ENCODE data around the gene MYL6B.
A peak's percentile ranks its signal among the peaks of the same experiment; 100 is the strongest.

MYL6B gene

DNA sequence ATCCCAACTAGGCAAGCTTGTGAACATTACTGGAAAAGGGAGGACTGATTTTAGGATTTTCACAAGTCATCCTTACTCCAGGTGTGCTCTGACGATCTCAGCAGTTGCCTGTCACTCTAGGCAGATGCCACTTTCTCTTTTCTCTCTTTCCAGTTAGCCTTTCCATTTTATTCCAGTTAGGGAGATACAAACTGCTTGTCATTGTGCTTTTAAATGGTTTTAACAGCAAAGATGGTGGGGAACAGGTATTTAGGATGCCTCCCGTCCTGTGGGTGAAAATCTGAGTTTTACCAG is 46.8 kb upstream of the MYL6B start:
- Histone ChIP-seq H3K79me2 (ENCODE audit: control insufficient read depth, low read length) (peaks cover 54% of the 10 kb centered on the region), H3K4me1 (ENCODE audit: control insufficient read depth, low read length) (peaks cover 28% of the 10 kb centered on the region), H3F3A (ENCODE audit: control insufficient read depth, insufficient read depth) (peaks cover 30% of the 10 kb centered on the region), H3K9me2 (replicated peaks; ENCODE audit: control insufficient read depth, low read length) (no peaks in the 10 kb centered on the region), H3K4me2 (ENCODE audit: low read length) (peak overlapping the region; percentile 77), H3K9me3 (ENCODE audit: control insufficient read depth, insufficient read depth, low read length) (no peaks in the 10 kb centered on the region), H4K20me1 (ENCODE audit: control insufficient read depth, insufficient read depth, low read depth, low read length) (peaks cover 15% of the 10 kb centered on the region), H3K27me3 (ENCODE audit: control insufficient read depth, low read length) (peaks cover 4% of the 10 kb centered on the region; the same call in 1 of the 2 replicates), H3K27ac (ENCODE audit: low read depth, low read length) (peak overlapping the region; percentile 78), H3K36me3 (ENCODE audit: control insufficient read depth, low read length) (peaks cover 61% of the 10 kb centered on the region), H3K4me3 (ENCODE audit: low read length) (peak overlapping the region; percentile 100)
- TF ChIP-seq EZH2phosphoT487 (IDR thresholded peaks at IDR 0.05; ENCODE audit: borderline replicate concordance, low read length): no peak
- TF ChIP-seq, protein P1, sequence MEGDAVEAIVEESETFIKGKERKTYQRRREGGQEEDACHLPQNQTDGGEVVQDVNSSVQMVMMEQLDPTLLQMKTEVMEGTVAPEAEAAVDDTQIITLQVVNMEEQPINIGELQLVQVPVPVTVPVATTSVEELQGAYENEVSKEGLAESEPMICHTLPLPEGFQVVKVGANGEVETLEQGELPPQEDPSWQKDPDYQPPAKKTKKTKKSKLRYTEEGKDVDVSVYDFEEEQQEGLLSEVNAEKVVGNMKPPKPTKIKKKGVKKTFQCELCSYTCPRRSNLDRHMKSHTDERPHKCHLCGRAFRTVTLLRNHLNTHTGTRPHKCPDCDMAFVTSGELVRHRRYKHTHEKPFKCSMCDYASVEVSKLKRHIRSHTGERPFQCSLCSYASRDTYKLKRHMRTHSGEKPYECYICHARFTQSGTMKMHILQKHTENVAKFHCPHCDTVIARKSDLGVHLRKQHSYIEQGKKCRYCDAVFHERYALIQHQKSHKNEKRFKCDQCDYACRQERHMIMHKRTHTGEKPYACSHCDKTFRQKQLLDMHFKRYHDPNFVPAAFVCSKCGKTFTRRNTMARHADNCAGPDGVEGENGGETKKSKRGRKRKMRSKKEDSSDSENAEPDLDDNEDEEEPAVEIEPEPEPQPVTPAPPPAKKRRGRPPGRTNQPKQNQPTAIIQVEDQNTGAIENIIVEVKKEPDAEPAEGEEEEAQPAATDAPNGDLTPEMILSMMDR (IDR thresholded peaks at IDR 0.05; ENCODE audit: low read depth, low read length, poor library complexity, severe bottlenecking): no peak

DNA sequence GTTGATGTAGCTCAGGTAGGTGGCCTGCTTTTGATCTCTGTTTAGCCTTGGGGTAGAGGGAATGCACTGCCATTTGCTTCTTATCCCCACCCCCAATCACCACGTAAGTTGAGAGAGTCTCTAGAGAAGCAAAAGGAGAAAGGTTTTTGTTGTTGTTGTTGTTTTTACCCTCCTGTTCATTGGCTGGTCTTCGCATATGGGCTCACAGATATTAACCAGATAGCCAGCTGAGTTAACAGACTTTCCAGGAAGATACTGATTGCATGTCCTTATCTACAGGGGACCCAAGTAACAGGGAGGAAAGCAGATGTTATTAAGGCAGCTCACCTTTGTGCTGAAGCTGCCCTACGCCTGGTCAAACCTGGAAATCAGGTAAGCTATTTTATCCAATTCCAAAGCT is 45.1 kb upstream of the MYL6B start:
- Histone ChIP-seq H3F3A (ENCODE audit: control insufficient read depth, insufficient read depth) (peaks cover 44% of the 10 kb centered on the region), H3K9me3 (ENCODE audit: control insufficient read depth, insufficient read depth, low read length) (no peaks in the 10 kb centered on the region), H3K79me2 (ENCODE audit: control insufficient read depth, low read length) (peaks cover 54% of the 10 kb centered on the region)

DNA sequence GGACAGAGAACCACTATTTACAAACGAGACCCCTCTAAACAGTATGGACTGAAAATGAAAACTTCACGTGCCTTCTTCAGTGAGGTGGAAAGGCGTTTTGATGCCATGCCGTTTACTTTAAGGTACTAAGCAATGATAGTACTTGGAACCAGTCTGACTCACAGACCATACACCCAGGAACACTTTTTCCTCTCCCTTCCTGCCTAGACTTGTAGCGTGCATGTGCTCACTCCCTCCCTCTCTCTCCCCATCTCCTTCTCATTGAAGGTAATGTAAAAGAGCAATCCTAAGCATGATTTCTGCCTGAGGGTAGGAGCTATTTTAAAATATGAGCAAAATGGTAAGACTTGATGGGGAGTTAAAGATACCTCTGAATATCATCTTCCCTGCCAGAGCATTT is 41.8 kb upstream of the MYL6B start:
- Histone ChIP-seq H3K27ac (ENCODE audit: low read depth, low read length) (no peak overlapping the region), H3K4me2 (ENCODE audit: low read length) (no peak overlapping the region), H3K4me3 (ENCODE audit: low read length) (no peak overlapping the region), H3K79me2 (ENCODE audit: control insufficient read depth, low read length) (peaks cover 34% of the 10 kb centered on the region), H3K27me3 (ENCODE audit: control insufficient read depth, low read length) (no peaks in the 10 kb centered on the region), H3K4me1 (ENCODE audit: control insufficient read depth, low read length) (peaks cover 24% of the 10 kb centered on the region), H3K36me3 (ENCODE audit: control insufficient read depth, low read length) (peaks cover 86% of the 10 kb centered on the region), H4K20me1 (ENCODE audit: control insufficient read depth, insufficient read depth, low read depth, low read length) (peaks cover 15% of the 10 kb centered on the region), H3F3A (ENCODE audit: control insufficient read depth, insufficient read depth) (peaks cover 76% of the 10 kb centered on the region), H3K9me2 (replicated peaks; ENCODE audit: control insufficient read depth, low read length) (no peaks in the 10 kb centered on the region), H3K9me3 (ENCODE audit: control insufficient read depth, insufficient read depth, low read length) (no peaks in the 10 kb centered on the region)
- TF ChIP-seq, protein P1 (IDR thresholded peaks at IDR 0.05; ENCODE audit: low read depth, low read length, poor library complexity, severe bottlenecking): no peak
- no peak for TF ChIP-seq EZH2phosphoT487 (IDR thresholded peaks at IDR 0.05; ENCODE audit: borderline replicate concordance, low read length)

More for the DNA sequence above, 45.1 kb upstream of the MYL6B start:
- Histone ChIP-seq H3K4me3 (ENCODE audit: low read length) (0 out of 2 replicates have a peak overlapping the region, but pooled peaks have one; percentile 100), H4K20me1 (ENCODE audit: control insufficient read depth, insufficient read depth, low read depth, low read length) (peaks cover 15% of the 10 kb centered on the region), H3K4me2 (ENCODE audit: low read length) (peak overlapping the region; percentile 77), H3K27me3 (ENCODE audit: control insufficient read depth, low read length) (peaks cover 1% of the 10 kb centered on the region; the same call in 1 of the 2 replicates), H3K9me2 (replicated peaks; ENCODE audit: control insufficient read depth, low read length) (no peaks in the 10 kb centered on the region), H3K4me1 (ENCODE audit: control insufficient read depth, low read length) (peaks cover 28% of the 10 kb centered on the region), H3K27ac (ENCODE audit: low read depth, low read length) (no peak overlapping the region), H3K36me3 (ENCODE audit: control insufficient read depth, low read length) (peaks cover 77% of the 10 kb centered on the region)
- TF ChIP-seq, protein P1 (IDR thresholded peaks at IDR 0.05; ENCODE audit: low read depth, low read length, poor library complexity, severe bottlenecking): no peak
- TF ChIP-seq EZH2phosphoT487 (IDR thresholded peaks at IDR 0.05; ENCODE audit: borderline replicate concordance, low read length): no peak

Data from DOHH2 (cell line).